ENCODE data around the gene RAI14. TPM values are rescaled to one million over a fixed set of nuclear protein-coding genes. Genes with fewer than 3 reads are reported as not detected.
A peak's percentile ranks its signal among the peaks of the same experiment; 100 is the strongest.

RAI14 gene
- total and polyA plus RNA-seq, 11 donors = 1.7 to 34.3 (median 10.7) TPM

DNA sequence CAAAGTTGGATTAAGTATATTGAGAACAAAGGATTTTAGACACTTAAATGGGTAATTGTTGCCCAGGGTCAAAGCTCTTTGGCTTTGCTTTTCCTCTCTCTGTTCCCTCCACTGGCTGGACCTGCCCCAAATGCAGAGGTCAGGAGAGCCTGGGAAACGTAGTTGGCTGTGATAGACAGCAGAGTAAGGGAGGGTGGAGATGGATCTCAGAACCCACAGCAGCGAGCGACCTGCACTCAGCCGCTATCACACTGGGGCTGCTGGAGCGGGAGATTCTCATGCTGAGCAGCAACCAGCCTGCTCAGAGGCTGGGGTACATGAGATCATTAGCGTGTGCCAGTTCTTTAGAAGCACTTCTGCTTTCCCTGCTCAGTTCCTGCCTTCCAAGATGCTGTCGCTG is 111.1 kb downstream of the RAI14 start:
- no peaks in the 10 kb centered on the region for H3K27me3 ChIP-seq
- peaks cover 0 to 37% (median 5%) of the 10 kb centered on the region in 12 donors for H3K4me1 ChIP-seq
- TF ChIP-seq POLR2A (IDR thresholded peaks at IDR 0.05) (no peak), CTCF (IDR thresholded peaks at IDR 0.05) (no peak)
- H3K9me3 ChIP-seq = no peaks in the 10 kb centered on the region
- H3K36me3 ChIP-seq = peaks cover 0 to 7% (median 0%) of the 10 kb centered on the region in 9 donors
- 88 to 90% (median 89%) methylated on average over 6 to 7 of the region's 7 CpGs for WGBS, 4 donors
- intact Hi-C loops (cut with DNase I) = no loop called here
- no peak overlapping the region for H3K4me3 ChIP-seq
- no peak for DNase-seq
- no peak for ATAC-seq
- H3K27ac ChIP-seq = no peak overlapping the region

- H3K36me3 ChIP-seq = peaks cover 0 to 7% (median 0%) of the 10 kb centered on the region in 9 donors
These were observed 114.4 kb downstream of the RAI14 start for GRCh38 chr5:34770486-34770885.

DNA sequence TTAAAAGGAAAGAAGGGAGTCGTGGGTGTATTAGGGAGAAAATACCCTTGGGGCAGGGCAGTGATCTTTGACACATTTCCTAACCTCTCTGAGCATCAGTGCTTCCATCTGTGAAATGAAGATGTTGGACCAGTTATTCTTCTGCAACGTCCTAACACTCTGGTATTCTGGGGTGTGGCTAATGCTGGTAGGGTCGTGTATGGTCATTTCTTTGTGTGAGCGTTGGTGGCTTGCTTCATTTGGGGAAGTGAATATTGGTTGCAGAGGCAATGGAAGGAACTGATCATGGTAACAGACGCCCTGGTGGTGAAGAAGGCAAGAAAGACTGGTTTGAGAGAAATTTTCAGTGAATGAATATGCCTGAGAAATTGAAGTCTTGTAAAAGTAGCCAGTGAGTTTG is 114.9 kb downstream of the RAI14 start:
- DNase-seq (no peak), ATAC-seq (no peak)
- Histone ChIP-seq H3K4me3 (no peak overlapping the region), H3K27me3 (no peaks in the 10 kb centered on the region), H3K9me3 (peaks cover 0 to 19% (median 0%) of the 10 kb centered on the region in 12 donors), H3K27ac (peak overlapping the region in 1 of 12 donors; percentile 36), H3K4me1 (peaks cover 0 to 30% (median 0%) of the 10 kb centered on the region in 12 donors), H3K36me3 (peaks cover 0 to 7% (median 0%) of the 10 kb centered on the region in 9 donors)
- WGBS, 4 donors = 55 to 60% (median 57%) methylated on average over 5 of the region's 5 CpGs
- no peak for TF ChIP-seq CTCF (IDR thresholded peaks at IDR 0.05)
- intact Hi-C loops (cut with DNase I) = no loop called here

More at GRCh38 chr5:34770486-34770885, 114.4 kb downstream of the RAI14 start:
- H3K27me3 ChIP-seq = no peaks in the 10 kb centered on the region
- H3K4me1 ChIP-seq = peaks cover 0 to 30% (median 0%) of the 10 kb centered on the region in 12 donors
- H3K4me3 ChIP-seq = no peak overlapping the region
- TF ChIP-seq POLR2A (IDR thresholded peaks at IDR 0.05) (no peak), CTCF (IDR thresholded peaks at IDR 0.05) (no peak)
- peaks cover 0 to 18% (median 0%) of the 10 kb centered on the region in 12 donors for H3K9me3 ChIP-seq
- no peak for ATAC-seq
- no peak for DNase-seq
- intact Hi-C loops (cut with DNase I) = no loop called here
- no peak overlapping the region for H3K27ac ChIP-seq
- 81 to 89% (median 87%) methylated on average over 4 of the region's 4 CpGs for WGBS, 4 donors

- Histone ChIP-seq H3K4me3 (no peak overlapping the region), H3K27ac (no peak overlapping the region), H3K9me3 (peaks cover 0 to 19% (median 0%) of the 10 kb centered on the region in 12 donors), H3K4me1 (peaks cover 0 to 30% (median 0%) of the 10 kb centered on the region in 12 donors), H3K36me3 (no peaks in the 10 kb centered on the region), H3K27me3 (no peaks in the 10 kb centered on the region)
- 86 to 92% (median 89%) methylated on average over 4 of the region's 4 CpGs for WGBS, 4 donors
- TF ChIP-seq POLR2A (IDR thresholded peaks at IDR 0.05) (no peak), CTCF (IDR thresholded peaks at IDR 0.05) (no peak)
- DNase-seq (no peak), ATAC-seq (no peak)
- intact Hi-C loops (cut with DNase I) = no loop called here
These were observed 116.4 kb downstream of the RAI14 start for GRCh38 chr5:34772267-34773098.

Data from heart left ventricle (tissue), 16 donors.